NCI-H2171 (cell line): ENCODE data around the gene RPH3AL.
"Not testable (repeated sequence)": the region's sequence is repeated elsewhere in the genome, so short reads cannot be mapped to it uniquely, and the experiment has no call there.

Experiments used
- DNase-seq: peaks from one replicate; lab custom pipeline; 2025; lab: John Stamatoyannopoulos, UW

The RPH3AL gene

GRCh38 chr17:320139-320538, 32.5 kb downstream of the RPH3AL start:
- peak; percentile 26 for DNase-seq

GRCh38 chr17:319266-319665, 33.3 kb downstream of the RPH3AL start:
- DNase-seq = no peak

- not testable (repeated sequence) for DNase-seq
Observed at GRCh38 chr17:317070-317469, 35.5 kb downstream of the RPH3AL start.

- not testable (repeated sequence) for DNase-seq
Observed at GRCh38 chr17:315399-315798, 37.2 kb downstream of the RPH3AL start.

- not testable (repeated sequence) for DNase-seq
Observed at GRCh38 chr17:314614-314944, 38.0 kb downstream of the RPH3AL start.

GRCh38 chr17:313911-314613, 38.5 kb downstream of the RPH3AL start:
- DNase-seq = no peak

- DNase-seq = no peak
Observed at GRCh38 chr17:313231-313630, 39.4 kb downstream of the RPH3AL start.

- DNase-seq = no peak
Observed at GRCh38 chr17:312476-313148, 40.0 kb downstream of the RPH3AL start.

- no peak for DNase-seq
Observed at GRCh38 chr17:311119-311782, 41.4 kb downstream of the RPH3AL start.

- DNase-seq = no peak
Observed at GRCh38 chr17:310111-311010, 42.2 kb downstream of the RPH3AL start.

GRCh38 chr17:309361-309888, 43.2 kb downstream of the RPH3AL start:
- DNase-seq = no peak

- no peak for DNase-seq
Observed at GRCh38 chr17:307741-308507, 44.7 kb downstream of the RPH3AL start.

- no peak for DNase-seq
Observed at GRCh38 chr17:307295-307691, 45.3 kb downstream of the RPH3AL start.

- no peak for DNase-seq
Observed at GRCh38 chr17:306536-307294, 45.9 kb downstream of the RPH3AL start.

- no peak for DNase-seq
Observed at GRCh38 chr17:306116-306515, 46.5 kb downstream of the RPH3AL start.

GRCh38 chr17:305090-305976, 47.3 kb downstream of the RPH3AL start:
- no peak for DNase-seq

GRCh38 chr17:304461-304860, 48.1 kb downstream of the RPH3AL start:
- DNase-seq = no peak

- no peak for DNase-seq
Observed at GRCh38 chr17:303168-303567, 49.4 kb downstream of the RPH3AL start.

- no peak for DNase-seq
Observed at GRCh38 chr17:302300-302698, 50.3 kb downstream of the RPH3AL start.
